ENCODE measurements around the gene TREML4. TPM values are rescaled to one million over a fixed set of nuclear protein-coding genes. Genes with fewer than 3 reads are reported as not detected.
"Not testable (repeated sequence)": the region's sequence is repeated elsewhere in the genome, so short reads cannot be mapped to it uniquely, and the experiment has no call there.

The TREML4 gene
- total RNA-seq, 2 donors from 2014 or later, result not detected

DNA sequence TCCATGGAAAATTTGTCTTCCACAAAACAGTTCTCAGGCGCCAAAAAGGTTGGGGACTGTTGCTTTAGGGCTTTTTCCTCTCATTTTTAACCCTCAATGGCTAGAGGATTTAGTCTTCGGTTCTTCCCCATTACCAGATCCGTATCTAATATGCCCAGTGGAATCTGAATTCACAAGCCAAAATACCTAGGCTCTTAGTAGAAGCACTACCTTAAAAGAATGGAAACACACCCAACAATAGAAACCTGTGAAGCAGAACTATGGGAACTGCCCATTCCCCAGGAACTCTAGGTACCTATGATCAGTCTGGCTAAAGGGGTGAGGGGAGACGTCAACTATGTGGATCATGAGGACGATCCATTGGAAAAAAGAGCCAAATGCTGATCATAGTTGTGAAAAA, 3.1 kb downstream of the TREML4 start:
- intact Hi-C loops (cut with DNase I), result no loop called here
- Histone ChIP-seq H3K36me3 (no peaks in the 10 kb centered on the region), H3K27ac (no peak overlapping the region), H3K27me3 (no peaks in the 10 kb centered on the region), H3K4me1 (no peaks in the 10 kb centered on the region), H3K4me3 (no peak overlapping the region), H3K9ac (ENCODE audit: low read depth in 2 of 2, low read length in 2 of 2) (no peak overlapping the region), H3K9me3 (no peaks in the 10 kb centered on the region)
- TF ChIP-seq, protein P1, sequence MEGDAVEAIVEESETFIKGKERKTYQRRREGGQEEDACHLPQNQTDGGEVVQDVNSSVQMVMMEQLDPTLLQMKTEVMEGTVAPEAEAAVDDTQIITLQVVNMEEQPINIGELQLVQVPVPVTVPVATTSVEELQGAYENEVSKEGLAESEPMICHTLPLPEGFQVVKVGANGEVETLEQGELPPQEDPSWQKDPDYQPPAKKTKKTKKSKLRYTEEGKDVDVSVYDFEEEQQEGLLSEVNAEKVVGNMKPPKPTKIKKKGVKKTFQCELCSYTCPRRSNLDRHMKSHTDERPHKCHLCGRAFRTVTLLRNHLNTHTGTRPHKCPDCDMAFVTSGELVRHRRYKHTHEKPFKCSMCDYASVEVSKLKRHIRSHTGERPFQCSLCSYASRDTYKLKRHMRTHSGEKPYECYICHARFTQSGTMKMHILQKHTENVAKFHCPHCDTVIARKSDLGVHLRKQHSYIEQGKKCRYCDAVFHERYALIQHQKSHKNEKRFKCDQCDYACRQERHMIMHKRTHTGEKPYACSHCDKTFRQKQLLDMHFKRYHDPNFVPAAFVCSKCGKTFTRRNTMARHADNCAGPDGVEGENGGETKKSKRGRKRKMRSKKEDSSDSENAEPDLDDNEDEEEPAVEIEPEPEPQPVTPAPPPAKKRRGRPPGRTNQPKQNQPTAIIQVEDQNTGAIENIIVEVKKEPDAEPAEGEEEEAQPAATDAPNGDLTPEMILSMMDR (IDR thresholded peaks at IDR 0.05), result no peak
- DNase-seq, result no peak

DNA sequence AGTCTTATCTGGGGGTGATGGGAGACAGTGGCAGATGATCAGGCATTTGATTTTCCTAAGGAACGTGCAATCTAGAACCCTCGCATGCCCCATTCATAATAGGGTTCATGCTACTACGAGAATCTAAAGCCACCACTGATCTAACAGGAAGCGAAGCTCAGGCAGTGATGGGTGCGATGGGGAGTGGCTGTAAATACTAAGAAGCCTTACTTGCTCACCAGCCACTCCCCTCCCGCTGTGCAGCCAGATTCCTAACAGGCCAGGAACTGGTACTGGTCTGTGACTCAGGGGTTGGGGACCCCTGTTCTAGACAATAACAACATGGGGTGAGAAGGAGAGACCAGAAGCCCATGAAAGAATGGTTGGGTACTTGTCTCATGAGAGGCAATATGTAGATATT, 4.5 kb downstream of the TREML4 start:
- no peaks in the 10 kb centered on the region for H3K36me3 ChIP-seq
- no peak overlapping the region for H3K4me3 ChIP-seq
- no peaks in the 10 kb centered on the region for H3K27me3 ChIP-seq
- DNase-seq, result no peak
- intact Hi-C loops (cut with DNase I), result no loop called here
- no peaks in the 10 kb centered on the region for H3K9me3 ChIP-seq
- TF ChIP-seq, protein P1 (IDR thresholded peaks at IDR 0.05), result no peak
- no peaks in the 10 kb centered on the region for H3K4me1 ChIP-seq
- no peak overlapping the region for H3K9ac ChIP-seq (ENCODE audit: low read depth in 2 of 2, low read length in 2 of 2)
- H3K27ac ChIP-seq, result no peak overlapping the region

DNA sequence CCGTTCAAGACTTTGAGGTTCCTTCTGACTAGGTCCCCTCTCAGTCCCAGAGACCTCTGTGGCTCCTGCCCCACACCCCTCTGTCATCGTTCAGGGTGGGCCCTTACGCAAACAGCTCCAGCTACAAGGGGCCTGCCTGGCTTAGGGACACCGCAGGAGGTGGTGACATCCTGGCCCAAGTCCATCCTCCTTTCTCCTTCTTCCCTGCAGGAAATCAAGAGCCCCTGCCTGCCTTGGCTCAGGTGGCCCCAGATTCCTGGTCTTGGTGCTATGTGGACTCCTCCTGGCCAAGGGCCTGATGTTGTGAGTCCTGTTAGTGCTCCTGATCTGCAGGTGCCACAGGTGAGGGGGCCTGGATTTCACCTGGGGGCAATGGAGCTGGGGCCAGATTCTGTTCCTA, 8.1 kb downstream of the TREML4 start:
- Histone ChIP-seq H3K4me3 (no peak overlapping the region), H3K4me1 (no peaks in the 10 kb centered on the region), H3K27ac (no peak overlapping the region), H3K9me3 (no peaks in the 10 kb centered on the region), H3K36me3 (no peaks in the 10 kb centered on the region), H3K9ac (ENCODE audit: low read depth in 2 of 2, low read length in 2 of 2) (no peak overlapping the region), H3K27me3 (peaks cover 12% of the 10 kb centered on the region)
- intact Hi-C loops (cut with DNase I), result no loop called here
- TF ChIP-seq, protein P1 (IDR thresholded peaks at IDR 0.05), result no peak
- DNase-seq, result no peak

DNA sequence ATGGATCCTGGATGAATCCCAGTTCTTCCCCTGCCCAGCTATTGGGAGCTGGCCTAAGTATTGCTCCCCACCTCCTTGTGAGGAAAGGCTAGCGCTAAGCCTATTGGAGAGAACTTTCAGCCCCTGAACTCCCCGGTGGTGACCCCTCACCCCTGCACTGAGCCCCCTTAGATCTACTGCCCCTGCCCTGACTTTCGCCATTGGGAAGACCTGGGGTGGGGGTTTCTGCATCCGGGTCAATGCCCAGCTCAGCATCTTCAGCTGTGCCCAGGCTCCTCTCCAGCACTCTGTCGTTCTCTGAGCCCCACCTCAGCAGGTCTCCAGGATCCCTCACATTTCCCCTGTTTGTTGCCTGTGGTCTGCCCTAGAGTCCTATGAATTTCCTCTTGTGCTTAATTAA, 9.0 kb downstream of the TREML4 start:
- DNase-seq, result no peak
- H3K4me3 ChIP-seq, result no peak overlapping the region
- TF ChIP-seq, protein P1 (IDR thresholded peaks at IDR 0.05), result no peak
- no peaks in the 10 kb centered on the region for H3K4me1 ChIP-seq
- no peaks in the 10 kb centered on the region for H3K36me3 ChIP-seq
- H3K27ac ChIP-seq, result no peak overlapping the region
- intact Hi-C loops (cut with DNase I), result no loop called here
- peaks cover 12% of the 10 kb centered on the region for H3K27me3 ChIP-seq
- H3K9me3 ChIP-seq, result no peaks in the 10 kb centered on the region
- H3K9ac ChIP-seq (ENCODE audit: low read depth in 2 of 2, low read length in 2 of 2), result no peak overlapping the region

DNA sequence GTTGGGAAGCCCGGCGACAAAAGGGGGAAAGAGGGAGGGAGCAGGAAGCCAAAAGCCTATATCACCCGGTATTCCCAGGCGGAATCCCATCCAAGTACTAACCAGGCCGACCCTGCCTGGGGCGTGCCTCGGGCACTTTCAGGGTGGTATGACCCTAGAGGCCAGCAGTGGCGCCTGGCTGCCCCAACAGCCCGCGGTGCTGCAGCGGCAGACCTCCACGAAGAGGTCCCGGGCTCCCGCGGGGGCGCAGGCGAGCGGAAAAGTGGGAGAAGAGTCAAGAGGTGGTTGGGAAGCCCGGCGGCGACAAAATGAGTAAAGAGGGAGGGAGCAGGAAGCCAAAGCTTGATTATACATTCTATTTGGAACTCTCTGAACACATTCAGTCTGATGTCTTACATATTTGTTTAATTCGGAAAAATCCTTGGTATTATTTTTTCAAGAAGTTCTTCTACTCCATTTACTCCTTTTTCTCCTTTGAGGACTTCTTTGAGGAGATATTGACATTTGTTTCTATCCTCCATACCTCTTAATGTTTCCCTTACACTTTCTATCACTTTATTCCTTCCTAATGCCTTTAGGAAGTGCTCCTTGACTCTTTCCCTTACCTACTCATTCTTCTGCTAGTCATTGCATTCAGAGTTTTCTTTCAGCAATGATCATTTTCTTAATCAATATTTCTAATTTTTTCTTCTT, 11.5 kb downstream of the TREML4 start:
- Histone ChIP-seq H3K27ac (no peak overlapping the region), H3K9ac (ENCODE audit: low read depth in 2 of 2, low read length in 2 of 2) (no peak overlapping the region), H3K27me3 (peaks cover 12% of the 10 kb centered on the region), H3K4me1 (no peaks in the 10 kb centered on the region), H3K4me3 (no peak overlapping the region), H3K9me3 (no peaks in the 10 kb centered on the region), H3K36me3 (no peaks in the 10 kb centered on the region)
- DNase-seq, result peak; percentile 4
- intact Hi-C loops (cut with DNase I), result no loop called here
- TF ChIP-seq, protein P1 (IDR thresholded peaks at IDR 0.05), result no peak

DNA sequence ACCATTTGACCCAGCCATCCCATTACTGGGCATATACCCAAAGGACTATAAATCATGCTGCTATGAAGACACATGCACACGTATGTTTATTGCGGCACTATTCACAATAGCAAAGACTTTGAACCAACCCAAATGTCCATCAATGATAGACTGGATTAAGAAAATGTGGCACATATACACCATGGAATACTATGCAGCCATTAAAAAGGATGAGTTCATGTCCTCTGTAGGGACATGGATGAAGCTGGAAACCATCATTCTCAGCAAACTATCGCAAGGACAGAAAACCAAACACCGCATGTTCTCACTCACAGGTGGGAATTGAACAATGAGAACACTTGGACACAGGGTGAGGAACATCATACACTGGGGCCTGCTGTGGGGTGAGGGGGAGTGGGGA, 18.4 kb downstream of the TREML4 start:
- H3K4me3 ChIP-seq; H3K36me3 ChIP-seq; H3K27me3 ChIP-seq; H3K4me1 ChIP-seq; H3K9me3 ChIP-seq; H3K27ac ChIP-seq; H3K9ac ChIP-seq (ENCODE audit: low read depth in 2 of 2, low read length in 2 of 2); DNase-seq; intact Hi-C loops (cut with DNase I): not testable (repeated sequence)

Data from colonic mucosa (tissue), 4 donors.